AG10803 (cell line): ENCODE measurements around the gene RALGAPA2.

Experiments
- DNase-seq: peaks from one replicate; pipeline ENCODE4 v3.0.0; 2010; ENCODE audit warnings: low read depth
- H3K4me3 ChIP-seq: 2 replicates; pipeline ENCODE4 v1.5.1; 2011; ENCODE audit warnings: mild to moderate bottlenecking, low read length, control low read depth
- TF ChIP-seq, protein P1 (sequence below): conservative IDR thresholded peaks from 2 replicates; pipeline ENCODE4 v1.5.1; 2011; ENCODE audit warnings: mild to moderate bottlenecking, low read length, control low read depth, inconsistent platforms

RALGAPA2 gene

GRCh38 chr20:20606881-20607280 is 105.6 kb downstream of the RALGAPA2 start:
- no peak for DNase-seq
- TF ChIP-seq, protein P1, sequence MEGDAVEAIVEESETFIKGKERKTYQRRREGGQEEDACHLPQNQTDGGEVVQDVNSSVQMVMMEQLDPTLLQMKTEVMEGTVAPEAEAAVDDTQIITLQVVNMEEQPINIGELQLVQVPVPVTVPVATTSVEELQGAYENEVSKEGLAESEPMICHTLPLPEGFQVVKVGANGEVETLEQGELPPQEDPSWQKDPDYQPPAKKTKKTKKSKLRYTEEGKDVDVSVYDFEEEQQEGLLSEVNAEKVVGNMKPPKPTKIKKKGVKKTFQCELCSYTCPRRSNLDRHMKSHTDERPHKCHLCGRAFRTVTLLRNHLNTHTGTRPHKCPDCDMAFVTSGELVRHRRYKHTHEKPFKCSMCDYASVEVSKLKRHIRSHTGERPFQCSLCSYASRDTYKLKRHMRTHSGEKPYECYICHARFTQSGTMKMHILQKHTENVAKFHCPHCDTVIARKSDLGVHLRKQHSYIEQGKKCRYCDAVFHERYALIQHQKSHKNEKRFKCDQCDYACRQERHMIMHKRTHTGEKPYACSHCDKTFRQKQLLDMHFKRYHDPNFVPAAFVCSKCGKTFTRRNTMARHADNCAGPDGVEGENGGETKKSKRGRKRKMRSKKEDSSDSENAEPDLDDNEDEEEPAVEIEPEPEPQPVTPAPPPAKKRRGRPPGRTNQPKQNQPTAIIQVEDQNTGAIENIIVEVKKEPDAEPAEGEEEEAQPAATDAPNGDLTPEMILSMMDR = no peak
- no peak overlapping the region for H3K4me3 ChIP-seq

- no peak overlapping the region for H3K4me3 ChIP-seq
- DNase-seq = no peak
- TF ChIP-seq, protein P1 = no peak
These were observed 106.4 kb downstream of the RALGAPA2 start for GRCh38 chr20:20606050-20606449.

DNA sequence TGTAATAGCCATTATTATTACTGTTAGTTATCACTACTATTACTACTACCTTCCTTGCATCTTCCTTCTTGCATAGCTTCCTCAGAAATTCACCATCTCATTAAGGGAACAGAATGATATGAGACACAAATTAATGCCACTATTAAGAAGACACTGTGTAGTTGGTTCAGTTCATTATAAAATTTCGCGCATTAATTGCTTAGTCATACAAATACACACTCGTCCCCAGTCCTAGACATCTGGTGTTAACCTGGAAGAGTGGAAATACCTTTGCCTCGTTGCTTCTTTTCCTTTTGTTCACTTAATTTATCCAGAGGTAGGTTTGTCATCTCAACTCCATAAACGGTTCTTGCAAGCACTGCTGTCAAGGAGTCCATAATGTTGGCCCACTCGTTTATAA is 107.5 kb downstream of the RALGAPA2 start:
- H3K4me3 ChIP-seq = no peak overlapping the region
- TF ChIP-seq, protein P1 = no peak
- DNase-seq = no peak

GRCh38 chr20:20604357-20604756 is 108.1 kb downstream of the RALGAPA2 start:
- DNase-seq = no peak
- H3K4me3 ChIP-seq = no peak overlapping the region
- TF ChIP-seq, protein P1 = no peak

DNA sequence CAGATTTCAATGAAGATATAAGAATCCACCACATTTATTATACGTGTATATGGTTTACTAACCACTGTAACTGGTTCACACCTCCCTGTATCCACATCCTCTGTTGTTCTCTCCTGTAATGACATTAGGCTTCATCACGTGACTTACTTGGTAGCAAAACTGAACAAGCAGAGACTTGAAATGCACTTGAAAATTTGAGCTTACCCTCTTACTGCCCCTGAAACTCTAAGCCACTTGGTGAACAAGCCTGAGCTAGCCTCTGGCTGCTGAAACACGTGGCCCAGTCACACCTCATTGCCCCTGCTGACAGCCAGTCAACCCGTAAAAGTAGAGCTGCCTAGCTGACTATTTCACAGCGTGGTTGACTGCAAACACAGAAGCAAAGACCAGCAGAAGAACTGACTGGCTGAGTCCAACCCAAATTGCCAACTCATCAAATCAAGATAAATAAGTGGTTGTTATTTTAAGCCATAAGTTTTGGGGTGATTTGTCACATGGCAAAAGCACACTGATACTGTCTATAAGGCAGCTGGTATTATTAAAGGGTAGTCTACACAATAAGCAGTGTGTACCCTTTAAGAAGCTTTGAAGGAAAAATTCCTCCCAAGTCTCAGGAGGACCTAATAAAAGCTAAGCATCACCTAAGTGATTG is 109.0 kb downstream of the RALGAPA2 start:
- no peak overlapping the region for H3K4me3 ChIP-seq
- TF ChIP-seq, protein P1 = no peak
- no peak for DNase-seq

DNA sequence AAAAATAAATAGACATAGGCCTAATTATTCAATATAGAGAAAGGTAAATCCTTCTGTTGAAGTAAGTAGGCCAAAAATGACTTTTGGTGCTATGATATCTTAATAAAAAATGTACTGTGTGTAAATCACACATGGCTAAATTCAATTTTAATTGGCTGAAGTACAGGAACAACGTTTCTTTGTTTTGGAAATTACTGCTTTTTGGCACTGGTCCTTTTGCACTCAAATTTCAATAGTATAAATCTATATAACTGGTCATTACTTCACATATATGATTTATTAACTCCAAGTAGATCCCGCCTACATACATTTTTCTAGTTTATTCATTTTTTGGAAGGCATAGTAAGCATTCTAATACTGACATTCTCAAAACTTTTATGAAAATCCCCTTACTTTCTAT is 114.5 kb downstream of the RALGAPA2 start:
- no peak for DNase-seq
- TF ChIP-seq, protein P1 = no peak
- H3K4me3 ChIP-seq = no peak overlapping the region

GRCh38 chr20:20594171-20594530 is 118.3 kb downstream of the RALGAPA2 start:
- no peak overlapping the region for H3K4me3 ChIP-seq
- TF ChIP-seq, protein P1 = no peak; the same call in 1 of the 2 replicates
- peak; percentile 43 for DNase-seq
